SK-N-SH treated with all-trans-retinoic acid at 6 μM for 48 hours (cell line): ENCODE results near the gene DDN.

Experiments used
- ATAC-seq: fragments of 200-7000 bp; cut with Tn5 transposase; 3 replicates; pipeline ENCODE4 v1.9.1; 2020; ENCODE audit warnings: mild to moderate bottlenecking, moderate library complexity
- CREB5 ChIP-seq: fragments of 250-450 bp; sonication (Bioruptor Pico); IDR thresholded peaks from 2 replicates; pipeline ENCODE4 v1.5.1; 2020; ENCODE audit warnings: low read depth, mild to moderate bottlenecking, moderate library complexity
- CSRNP3 ChIP-seq: fragments of 250-450 bp; sonication (Bioruptor Pico); IDR thresholded peaks from 2 replicates; pipeline ENCODE4 v1.5.1; 2021; ENCODE audit warnings: mild to moderate bottlenecking, moderate library complexity
- ESRRG ChIP-seq: fragments of 250-450 bp; sonication (Bioruptor Pico); IDR thresholded peaks from 2 replicates; pipeline ENCODE4 v1.6.1; 2021; ENCODE audit warnings: mild to moderate bottlenecking
- ISL1 ChIP-seq: fragments of 250-450 bp; sonication (Bioruptor Pico); IDR thresholded peaks from 2 replicates; pipeline ENCODE4 v2.1.2; 2022; ENCODE audit warnings: mild to moderate bottlenecking, moderate library complexity
- OSR1 ChIP-seq: fragments of 250-450 bp; sonication (Bioruptor Pico); IDR thresholded peaks from 2 replicates; pipeline ENCODE4 v1.8.0; 2022; ENCODE audit warnings: moderate library complexity, mild to moderate bottlenecking, inconsistent platforms
- PATZ1 ChIP-seq: fragments of 250-450 bp; sonication (Bioruptor Pico); IDR thresholded peaks from 2 replicates; pipeline ENCODE4 v1.8.0; 2020; ENCODE audit warnings: mild to moderate bottlenecking, moderate library complexity, borderline replicate concordance
- POU6F1 ChIP-seq: fragments of 250-450 bp; sonication (Bioruptor Pico); IDR thresholded peaks from 2 replicates; pipeline ENCODE4 v1.8.0; 2021; ENCODE audit warnings: low read depth, mild to moderate bottlenecking, moderate library complexity, borderline replicate concordance
- PPARA ChIP-seq: fragments of 250-450 bp; sonication (Bioruptor Pico); IDR thresholded peaks from 2 replicates; pipeline ENCODE4 v1.5.0; 2020; ENCODE audit warnings: mild to moderate bottlenecking, borderline replicate concordance
- RARB ChIP-seq: fragments of 250-450 bp; sonication (Bioruptor Pico); IDR thresholded peaks from 2 replicates; pipeline ENCODE4 v1.8.0; 2021; ENCODE audit warnings: mild to moderate bottlenecking, moderate library complexity
- SNAI2 ChIP-seq: fragments of 250-450 bp; sonication (Bioruptor Pico); IDR thresholded peaks from 2 replicates; pipeline ENCODE4 v1.5.0; 2020; ENCODE audit warnings: mild to moderate bottlenecking, moderate library complexity
- TCF4 ChIP-seq: fragments of 250-450 bp; sonication (Bioruptor Pico); IDR thresholded peaks from 2 replicates; pipeline ENCODE4 v1.8.0; 2021; ENCODE audit warnings: mild to moderate bottlenecking, moderate library complexity, borderline replicate concordance
- TOX ChIP-seq: fragments of 250-450 bp; sonication (Bioruptor Pico); IDR thresholded peaks from 2 replicates; pipeline ENCODE4 v1.8.0; 2021; ENCODE audit warnings: mild to moderate bottlenecking, moderate library complexity, borderline replicate concordance
- ZC3H10 ChIP-seq: fragments of 250-450 bp; sonication (Bioruptor Pico); IDR thresholded peaks from 2 replicates; pipeline ENCODE4 v1.5.1; 2021; ENCODE audit warnings: mild to moderate bottlenecking, moderate library complexity
- ZFP3 ChIP-seq: fragments of 250-450 bp; sonication (Bioruptor Pico); IDR thresholded peaks from 2 replicates; pipeline ENCODE4 v1.5.0; 2020; ENCODE audit warnings: mild to moderate bottlenecking, moderate library complexity
- ZFP30 ChIP-seq: fragments of 450-650 bp; formaldehyde crosslinking; IDR thresholded peaks from 2 replicates; pipeline ENCODE4 v1.5.0; 2022; ENCODE audit warnings: mild to moderate bottlenecking, moderate library complexity
- ZNF565 ChIP-seq: fragments of 450-650 bp; formaldehyde crosslinking; conservative IDR thresholded peaks from 2 replicates; pipeline ENCODE4 v1.5.0; 2020; ENCODE audit warnings: low read depth, mild to moderate bottlenecking, moderate library complexity
- ZNF70 ChIP-seq: fragments of 450-650 bp; formaldehyde crosslinking; IDR thresholded peaks from 2 replicates; pipeline ENCODE4 v1.5.0; 2020; ENCODE audit warnings: mild to moderate bottlenecking, moderate library complexity

The DDN gene

GRCh38 chr12:48978291-48978740, 20.9 kb downstream of the DDN start, which contains the start of gene WNT1:
WNT1 (plus strand) TSS chr12:48978322; CDS start chr12:48978651, 329 bp downstream.
- peak; percentile 48 for ATAC-seq
- TF ChIP-seq TOX (CRISPR knock-in tag): no peak
- no peak for TF ChIP-seq PPARA (CRISPR knock-in tag)
- no peak for TF ChIP-seq ZNF70 (CRISPR knock-in tag)
- TF ChIP-seq PATZ1 (CRISPR knock-in tag): no peak
- no peak for TF ChIP-seq SNAI2 (CRISPR knock-in tag)
- no peak for TF ChIP-seq ISL1 (CRISPR knock-in tag)

GRCh38 chr12:48977290-48978281, 21.6 kb downstream of the DDN start:
- TF ChIP-seq CREB5 (CRISPR knock-in tag) (no peak), OSR1 (CRISPR knock-in tag) (no peak)
- ATAC-seq: peak; percentile 77

GRCh38 chr12:48973941-48974673, 25.1 kb downstream of the DDN start:
- peak; percentile 69 for ATAC-seq
- TF ChIP-seq POU6F1 (no peak), RARB (CRISPR knock-in tag) (no peak), PPARA (CRISPR knock-in tag) (no peak), TOX (CRISPR knock-in tag) (no peak), ZC3H10 (CRISPR knock-in tag) (no peak)

- TF ChIP-seq ESRRG (CRISPR knock-in tag) (no peak), SNAI2 (CRISPR knock-in tag) (no peak), TCF4 (CRISPR knock-in tag) (no peak)
- ATAC-seq: no peak
Observed at GRCh38 chr12:48973531-48973930, 25.6 kb downstream of the DDN start.

- ATAC-seq: no peak
- TF ChIP-seq ZNF70 (CRISPR knock-in tag): no peak
- no peak for TF ChIP-seq CSRNP3 (CRISPR knock-in tag)
- no peak for TF ChIP-seq RARB (CRISPR knock-in tag)
- TF ChIP-seq ZFP3: no peak
- TF ChIP-seq ZNF565 (CRISPR knock-in tag): no peak
- TF ChIP-seq OSR1 (CRISPR knock-in tag): no peak
- no peak for TF ChIP-seq ZFP30 (CRISPR knock-in tag)
- TF ChIP-seq, all 23 proteins: peak for 0
Observed at GRCh38 chr12:48972952-48973483, 26.2 kb downstream of the DDN start.
